ENCODE data around the gene ALK.

- TF ChIP-seq SIN3A (IDR thresholded peaks at IDR 0.05; ENCODE audit: borderline replicate concordance, insufficient read depth, low read length): no peak
- TF ChIP-seq FOXP2 (optimal IDR thresholded peaks at IDR 0.05; ENCODE audit: borderline replicate concordance, extremely low read depth, extremely low read length, insufficient read depth): no peak
- TF ChIP-seq, protein P1, sequence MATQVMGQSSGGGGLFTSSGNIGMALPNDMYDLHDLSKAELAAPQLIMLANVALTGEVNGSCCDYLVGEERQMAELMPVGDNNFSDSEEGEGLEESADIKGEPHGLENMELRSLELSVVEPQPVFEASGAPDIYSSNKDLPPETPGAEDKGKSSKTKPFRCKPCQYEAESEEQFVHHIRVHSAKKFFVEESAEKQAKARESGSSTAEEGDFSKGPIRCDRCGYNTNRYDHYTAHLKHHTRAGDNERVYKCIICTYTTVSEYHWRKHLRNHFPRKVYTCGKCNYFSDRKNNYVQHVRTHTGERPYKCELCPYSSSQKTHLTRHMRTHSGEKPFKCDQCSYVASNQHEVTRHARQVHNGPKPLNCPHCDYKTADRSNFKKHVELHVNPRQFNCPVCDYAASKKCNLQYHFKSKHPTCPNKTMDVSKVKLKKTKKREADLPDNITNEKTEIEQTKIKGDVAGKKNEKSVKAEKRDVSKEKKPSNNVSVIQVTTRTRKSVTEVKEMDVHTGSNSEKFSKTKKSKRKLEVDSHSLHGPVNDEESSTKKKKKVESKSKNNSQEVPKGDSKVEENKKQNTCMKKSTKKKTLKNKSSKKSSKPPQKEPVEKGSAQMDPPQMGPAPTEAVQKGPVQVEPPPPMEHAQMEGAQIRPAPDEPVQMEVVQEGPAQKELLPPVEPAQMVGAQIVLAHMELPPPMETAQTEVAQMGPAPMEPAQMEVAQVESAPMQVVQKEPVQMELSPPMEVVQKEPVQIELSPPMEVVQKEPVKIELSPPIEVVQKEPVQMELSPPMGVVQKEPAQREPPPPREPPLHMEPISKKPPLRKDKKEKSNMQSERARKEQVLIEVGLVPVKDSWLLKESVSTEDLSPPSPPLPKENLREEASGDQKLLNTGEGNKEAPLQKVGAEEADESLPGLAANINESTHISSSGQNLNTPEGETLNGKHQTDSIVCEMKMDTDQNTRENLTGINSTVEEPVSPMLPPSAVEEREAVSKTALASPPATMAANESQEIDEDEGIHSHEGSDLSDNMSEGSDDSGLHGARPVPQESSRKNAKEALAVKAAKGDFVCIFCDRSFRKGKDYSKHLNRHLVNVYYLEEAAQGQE (IDR thresholded peaks at IDR 0.05; ENCODE audit: insufficient read depth in 1 of 2, low read depth in 2 of 2, low read length in 2 of 2): no peak
- TF ChIP-seq POLR2AphosphoS5 (IDR thresholded peaks at IDR 0.05; ENCODE audit: low read depth, low read length): no peak
Observed at GRCh38 chr2:29579495-29580169, 341.8 kb downstream of the ALK start.
